ENCODE measurements around the gene ZDHHC11B.
"Not testable (repeated sequence)": the region's sequence is repeated elsewhere in the genome, so short reads cannot be mapped to it uniquely, and the experiment has no call there.

Gene ZDHHC11B

DNA sequence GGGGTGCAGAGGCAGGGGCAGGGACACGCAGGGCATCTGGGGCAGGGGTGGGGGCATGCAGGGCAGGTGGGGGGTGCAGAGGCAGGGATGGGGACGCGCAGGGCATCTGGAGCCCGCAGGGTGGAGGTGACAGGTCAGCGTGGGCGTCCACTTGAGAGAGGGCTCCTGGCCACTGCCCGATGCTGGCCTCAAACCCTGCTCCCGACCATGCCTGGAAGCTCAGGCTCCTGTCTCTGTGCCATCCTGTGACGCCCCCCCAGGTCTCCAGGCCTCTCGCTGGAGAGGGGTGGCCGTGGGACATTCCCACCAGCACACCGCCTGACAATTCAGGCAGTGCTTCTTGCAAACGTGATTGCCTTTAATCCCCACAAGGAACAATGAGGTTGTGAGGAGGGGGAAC, 33.0 kb downstream of the ZDHHC11B start:
- no peaks in the 10 kb centered on the region for H3K36me3 ChIP-seq (ENCODE audit: insufficient read depth, low read length)
- TF ChIP-seq EZH2phosphoT487 (IDR thresholded peaks at IDR 0.05; ENCODE audit: borderline replicate concordance): no peak
- no peaks in the 10 kb centered on the region for H3K9me2 ChIP-seq (replicated peaks; ENCODE audit: low read depth, low read length)
- H3K4me3 ChIP-seq (ENCODE audit: low read length, poor library complexity, severe bottlenecking): no peak overlapping the region
- H3K27me3 ChIP-seq (ENCODE audit: insufficient read depth, low read length, poor library complexity, severe bottlenecking): no peaks in the 10 kb centered on the region
- no peak overlapping the region for H3K4me2 ChIP-seq (ENCODE audit: low read depth, low read length, poor library complexity, severe bottlenecking)
- H3F3A ChIP-seq (ENCODE audit: low read depth): no peaks in the 10 kb centered on the region
- no peaks in the 10 kb centered on the region for H3K79me2 ChIP-seq (ENCODE audit: insufficient read depth, low read length)
- H3K9ac ChIP-seq (ENCODE audit: low read depth, low read length, poor library complexity, severe bottlenecking): no peak overlapping the region
- no peak overlapping the region for H2AFZ ChIP-seq (ENCODE audit: low read length)
- no peaks in the 10 kb centered on the region for H3K9me3 ChIP-seq (ENCODE audit: insufficient read depth, low read depth, low read length)
- H4K20me1 ChIP-seq (ENCODE audit: insufficient read depth, low read length, poor library complexity, severe bottlenecking): no peaks in the 10 kb centered on the region
- no peaks in the 10 kb centered on the region for H3K4me1 ChIP-seq (ENCODE audit: insufficient read depth, low read length, poor library complexity, severe bottlenecking)

DNA sequence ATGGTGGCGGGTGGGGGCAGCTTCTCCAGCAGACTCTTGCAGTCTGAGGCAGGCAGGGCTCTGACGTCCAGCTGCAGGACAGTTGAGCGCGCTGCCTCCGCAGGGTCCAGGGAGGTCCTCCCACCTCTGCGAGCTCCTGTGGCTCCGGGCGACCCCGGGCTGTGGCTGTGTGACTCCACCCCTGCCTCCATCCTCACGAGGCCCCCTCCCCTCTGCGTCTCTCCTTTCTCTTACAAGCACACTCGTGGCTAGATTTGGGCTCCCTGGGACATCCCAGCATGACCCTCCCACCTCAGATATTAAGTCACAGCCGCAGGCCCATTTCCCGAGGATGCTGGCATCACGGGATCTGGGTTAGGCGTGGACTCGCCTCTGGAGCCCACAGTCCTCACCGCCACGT, 34.3 kb downstream of the ZDHHC11B start:
- H3K4me3 ChIP-seq (ENCODE audit: low read length, poor library complexity, severe bottlenecking); H3K36me3 ChIP-seq (ENCODE audit: insufficient read depth, low read length); H3K9me2 ChIP-seq (replicated peaks; ENCODE audit: low read depth, low read length); H2AFZ ChIP-seq (ENCODE audit: low read length); H3K27me3 ChIP-seq (ENCODE audit: insufficient read depth, low read length, poor library complexity, severe bottlenecking); H3K79me2 ChIP-seq (ENCODE audit: insufficient read depth, low read length); H3F3A ChIP-seq (ENCODE audit: low read depth); H3K9me3 ChIP-seq (ENCODE audit: insufficient read depth, low read depth, low read length); H3K4me1 ChIP-seq (ENCODE audit: insufficient read depth, low read length, poor library complexity, severe bottlenecking); H3K9ac ChIP-seq (ENCODE audit: low read depth, low read length, poor library complexity, severe bottlenecking); H4K20me1 ChIP-seq (ENCODE audit: insufficient read depth, low read length, poor library complexity, severe bottlenecking); H3K4me2 ChIP-seq (ENCODE audit: low read depth, low read length, poor library complexity, severe bottlenecking): not testable (repeated sequence)

DNA sequence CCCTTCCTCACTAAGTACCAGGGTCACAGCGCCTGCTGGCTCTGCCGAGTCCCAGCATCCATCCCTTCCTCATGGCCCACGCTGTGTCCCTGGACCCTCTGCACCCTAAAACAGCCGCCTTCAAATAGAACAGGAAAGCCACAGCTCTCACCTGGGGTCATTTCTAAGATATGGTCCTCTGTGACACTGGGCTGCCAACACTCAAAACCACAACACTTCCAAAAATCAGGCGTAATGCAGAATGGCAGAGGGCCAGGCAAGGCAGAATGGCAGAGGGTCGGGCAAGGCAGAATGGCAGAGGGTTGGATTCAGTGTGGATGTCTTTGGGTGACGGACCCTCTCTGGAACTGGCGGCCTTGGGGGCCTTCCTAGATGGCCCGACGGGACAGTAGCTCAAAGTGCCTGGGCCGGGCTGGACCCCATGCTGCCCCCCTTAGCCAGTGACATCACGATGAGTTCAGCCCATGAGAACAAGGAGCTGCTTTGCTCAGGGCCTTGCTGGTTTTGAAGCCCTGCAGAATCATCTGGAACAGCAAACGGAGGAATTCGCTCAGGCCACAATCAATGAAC, 35.3 kb downstream of the ZDHHC11B start:
- H3K9ac ChIP-seq (ENCODE audit: low read depth, low read length, poor library complexity, severe bottlenecking): no peak overlapping the region
- H3K4me3 ChIP-seq (ENCODE audit: low read length, poor library complexity, severe bottlenecking): no peak overlapping the region
- no peaks in the 10 kb centered on the region for H3F3A ChIP-seq (ENCODE audit: low read depth)
- H3K4me2 ChIP-seq (ENCODE audit: low read depth, low read length, poor library complexity, severe bottlenecking): no peak overlapping the region
- H4K20me1 ChIP-seq (ENCODE audit: insufficient read depth, low read length, poor library complexity, severe bottlenecking): no peaks in the 10 kb centered on the region
- TF ChIP-seq, protein P1, sequence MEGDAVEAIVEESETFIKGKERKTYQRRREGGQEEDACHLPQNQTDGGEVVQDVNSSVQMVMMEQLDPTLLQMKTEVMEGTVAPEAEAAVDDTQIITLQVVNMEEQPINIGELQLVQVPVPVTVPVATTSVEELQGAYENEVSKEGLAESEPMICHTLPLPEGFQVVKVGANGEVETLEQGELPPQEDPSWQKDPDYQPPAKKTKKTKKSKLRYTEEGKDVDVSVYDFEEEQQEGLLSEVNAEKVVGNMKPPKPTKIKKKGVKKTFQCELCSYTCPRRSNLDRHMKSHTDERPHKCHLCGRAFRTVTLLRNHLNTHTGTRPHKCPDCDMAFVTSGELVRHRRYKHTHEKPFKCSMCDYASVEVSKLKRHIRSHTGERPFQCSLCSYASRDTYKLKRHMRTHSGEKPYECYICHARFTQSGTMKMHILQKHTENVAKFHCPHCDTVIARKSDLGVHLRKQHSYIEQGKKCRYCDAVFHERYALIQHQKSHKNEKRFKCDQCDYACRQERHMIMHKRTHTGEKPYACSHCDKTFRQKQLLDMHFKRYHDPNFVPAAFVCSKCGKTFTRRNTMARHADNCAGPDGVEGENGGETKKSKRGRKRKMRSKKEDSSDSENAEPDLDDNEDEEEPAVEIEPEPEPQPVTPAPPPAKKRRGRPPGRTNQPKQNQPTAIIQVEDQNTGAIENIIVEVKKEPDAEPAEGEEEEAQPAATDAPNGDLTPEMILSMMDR (conservative IDR thresholded peaks at IDR 0.05; ENCODE audit: low read length): no peak
- no peak for TF ChIP-seq EZH2phosphoT487 (IDR thresholded peaks at IDR 0.05; ENCODE audit: borderline replicate concordance)
- H3K9me2 ChIP-seq (replicated peaks; ENCODE audit: low read depth, low read length): no peaks in the 10 kb centered on the region
- no peaks in the 10 kb centered on the region for H3K9me3 ChIP-seq (ENCODE audit: insufficient read depth, low read depth, low read length)
- H3K4me1 ChIP-seq (ENCODE audit: insufficient read depth, low read length, poor library complexity, severe bottlenecking): no peaks in the 10 kb centered on the region
- H3K79me2 ChIP-seq (ENCODE audit: insufficient read depth, low read length): no peaks in the 10 kb centered on the region
- H3K36me3 ChIP-seq (ENCODE audit: insufficient read depth, low read length): no peaks in the 10 kb centered on the region
- H2AFZ ChIP-seq (ENCODE audit: low read length): no peak overlapping the region
- no peaks in the 10 kb centered on the region for H3K27me3 ChIP-seq (ENCODE audit: insufficient read depth, low read length, poor library complexity, severe bottlenecking)

DNA sequence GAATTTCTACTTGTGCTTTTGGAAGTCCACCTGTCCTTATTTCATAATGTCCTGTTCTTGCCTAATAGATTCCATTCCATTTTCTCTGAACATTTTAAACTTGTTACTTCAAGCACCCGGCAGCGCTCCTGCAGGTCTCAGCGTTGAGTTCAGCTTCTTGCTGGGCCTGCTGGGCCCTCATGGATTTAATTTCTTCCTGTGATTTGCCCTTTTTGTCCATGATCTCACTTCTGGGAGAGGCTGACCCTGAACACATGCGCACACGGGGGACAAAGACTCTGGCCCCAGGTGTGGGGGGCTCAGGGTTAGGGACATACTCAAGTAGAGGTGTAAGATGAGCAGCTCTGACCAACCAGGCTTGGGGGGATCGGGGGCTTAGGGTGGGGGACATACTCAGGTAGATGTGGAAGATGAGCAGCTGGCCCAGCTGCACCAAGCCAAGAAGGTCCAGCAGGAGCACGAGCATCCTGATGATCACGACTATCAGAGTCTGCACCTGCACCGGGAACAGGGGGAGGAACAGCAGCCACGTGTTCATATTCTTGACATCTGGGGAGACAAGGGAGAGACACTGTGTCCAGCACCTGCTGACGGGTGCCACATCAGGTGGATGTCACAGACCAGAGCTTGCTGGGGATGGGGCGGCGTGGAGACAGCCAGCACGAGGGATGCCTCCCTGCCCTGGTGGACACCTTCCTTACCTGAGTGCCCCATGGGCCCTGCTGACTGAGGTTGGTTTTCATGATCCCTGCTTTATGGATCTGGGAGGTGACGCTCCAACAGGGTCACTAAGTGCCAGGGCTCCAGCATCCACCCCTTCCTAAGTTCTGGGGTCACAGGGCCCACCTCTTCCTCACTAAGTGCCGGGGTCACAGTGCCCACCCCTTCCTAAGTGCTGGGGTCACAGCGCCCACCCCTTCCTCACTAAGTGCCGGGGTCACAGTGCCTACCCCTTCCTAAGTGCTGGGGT, 36.2 kb downstream of the ZDHHC11B start:
- H3K9me3 ChIP-seq (ENCODE audit: insufficient read depth, low read depth, low read length); H2AFZ ChIP-seq (ENCODE audit: low read length); H3K27me3 ChIP-seq (ENCODE audit: insufficient read depth, low read length, poor library complexity, severe bottlenecking); H3K4me3 ChIP-seq (ENCODE audit: low read length, poor library complexity, severe bottlenecking); H3K9me2 ChIP-seq (replicated peaks; ENCODE audit: low read depth, low read length); H3K9ac ChIP-seq (ENCODE audit: low read depth, low read length, poor library complexity, severe bottlenecking); H3K36me3 ChIP-seq (ENCODE audit: insufficient read depth, low read length); H4K20me1 ChIP-seq (ENCODE audit: insufficient read depth, low read length, poor library complexity, severe bottlenecking); H3F3A ChIP-seq (ENCODE audit: low read depth); H3K4me1 ChIP-seq (ENCODE audit: insufficient read depth, low read length, poor library complexity, severe bottlenecking); H3K79me2 ChIP-seq (ENCODE audit: insufficient read depth, low read length); H3K4me2 ChIP-seq (ENCODE audit: low read depth, low read length, poor library complexity, severe bottlenecking): not testable (repeated sequence)

DNA sequence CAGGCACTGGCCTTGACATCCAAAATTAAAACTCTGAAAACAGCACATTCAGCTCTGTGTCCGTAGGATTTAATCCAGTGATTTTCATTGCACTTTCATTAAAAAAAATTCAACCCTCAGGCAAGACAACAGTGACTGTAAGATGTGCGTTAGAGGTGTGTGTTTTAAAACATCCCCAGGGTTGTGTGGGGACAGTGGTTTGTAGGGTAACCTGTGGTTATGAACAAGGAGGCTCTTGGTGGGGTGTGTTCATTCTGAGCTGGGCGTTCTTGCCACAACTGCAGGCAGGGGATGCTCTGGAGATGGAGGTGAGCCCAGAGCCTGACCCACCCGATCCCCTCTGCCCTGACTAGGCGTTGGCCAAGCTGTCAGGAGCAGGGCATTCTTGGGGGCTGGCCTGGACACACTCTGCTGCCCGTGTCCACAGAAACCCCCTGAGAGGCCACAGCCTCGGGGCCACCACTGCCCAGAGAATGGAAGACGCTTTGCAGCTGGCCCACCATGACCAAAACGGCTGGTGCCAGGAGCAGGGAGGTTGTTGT, 37.2 kb downstream of the ZDHHC11B start:
- H3K4me3 ChIP-seq (ENCODE audit: low read length, poor library complexity, severe bottlenecking); H3K36me3 ChIP-seq (ENCODE audit: insufficient read depth, low read length); H3K79me2 ChIP-seq (ENCODE audit: insufficient read depth, low read length); H3K27me3 ChIP-seq (ENCODE audit: insufficient read depth, low read length, poor library complexity, severe bottlenecking); H4K20me1 ChIP-seq (ENCODE audit: insufficient read depth, low read length, poor library complexity, severe bottlenecking); H3K4me2 ChIP-seq (ENCODE audit: low read depth, low read length, poor library complexity, severe bottlenecking); H2AFZ ChIP-seq (ENCODE audit: low read length); H3F3A ChIP-seq (ENCODE audit: low read depth); H3K9me2 ChIP-seq (replicated peaks; ENCODE audit: low read depth, low read length); H3K9ac ChIP-seq (ENCODE audit: low read depth, low read length, poor library complexity, severe bottlenecking); H3K4me1 ChIP-seq (ENCODE audit: insufficient read depth, low read length, poor library complexity, severe bottlenecking); H3K9me3 ChIP-seq (ENCODE audit: insufficient read depth, low read depth, low read length): not testable (repeated sequence)

Data from Loucy (cell line).